OCI-LY7 (cell line): ENCODE data around the gene DNAJC7. TPM values are rescaled to one million over a fixed set of nuclear protein-coding genes. Genes with fewer than 3 reads are reported as not detected.
A peak's percentile ranks its signal among the peaks of the same experiment; 100 is the strongest.

Experiments used
- Bru-seq: library from RNA; stranded (reverse); fragments of 400-500 nt; gene quantifications from one replicate; lab custom pipeline; 2021; lab: Mats Ljungman, UMichigan
- BruChase-seq, 2 experiments: library from RNA; stranded (reverse); fragments of 400-500 nt; gene quantifications; one replicate each; lab custom pipeline; 2021; lab: Mats Ljungman, UMichigan
- BruUV-seq: library from RNA; stranded (reverse); fragments of 400-500 nt; replicated peaks from 2 replicates; lab custom pipeline; 2021; lab: Mats Ljungman, UMichigan
- CTCF ChIA-PET: fragments of 300-600 bp; sonication (Branson Sonifier 250); formaldehyde crosslinking; loops from one replicate; lab custom pipeline; 2022; ENCODE audit warnings: antibody characterized with exemption; ENCODE audit not compliant: unreplicated experiment; lab: Charles Lee
- POLR2A ChIA-PET: fragments of 300-600 bp; sonication (Branson Sonifier 250); formaldehyde crosslinking; loops from one replicate; lab custom pipeline; 2022; ENCODE audit warnings: antibody characterized with exemption; lab: Charles Lee
- DNase-seq: peaks from one replicate; pipeline ENCODE4 v3.0.0-alpha.2; 2015; ENCODE audit warnings: low spot score
- H2AFZ ChIP-seq: fragments of 200-600 bp; sonication (generic), shearing (Covaris generic); 2 replicates; pipeline ENCODE4 v1.6.1; 2014; ENCODE audit warnings: mild to moderate bottlenecking, antibody characterized with exemption, low read length, moderate library complexity
- H3K27ac ChIP-seq: fragments of 200-600 bp; sonication (generic); 2 replicates; pipeline ENCODE4 v1.5.1; 2014; ENCODE audit warnings: mixed run types, low read depth, mild to moderate bottlenecking, moderate library complexity, low read length, inconsistent platforms; ENCODE audit not compliant: poor library complexity, severe bottlenecking
- H3K36me3 ChIP-seq: fragments of 200-600 bp; sonication (generic); 2 replicates; pipeline ENCODE4 v1.6.1; 2014; ENCODE audit warnings: mild to moderate bottlenecking, antibody characterized with exemption, low read length, moderate library complexity, mixed read lengths; ENCODE audit not compliant: insufficient read depth
- H3K4me1 ChIP-seq: fragments of 200-600 bp; sonication (generic); 2 replicates; pipeline ENCODE4 v1.5.1; 2014; ENCODE audit warnings: mild to moderate bottlenecking, low read length; ENCODE audit not compliant: insufficient read depth, poor library complexity, severe bottlenecking
- H3K4me2 ChIP-seq: fragments of 200-600 bp; sonication (generic); 2 replicates; pipeline ENCODE4 v1.6.1; 2014; ENCODE audit warnings: mild to moderate bottlenecking, low read length
- H3K4me3 ChIP-seq: fragments of 200-600 bp; sonication (generic); 2 replicates; pipeline ENCODE4 v1.5.1; 2014; ENCODE audit warnings: mild to moderate bottlenecking, low read depth, low read length; ENCODE audit not compliant: poor library complexity, severe bottlenecking
- H3K79me2 ChIP-seq: fragments of 200-600 bp; sonication (generic); 2 replicates; pipeline ENCODE4 v1.6.1; 2016; ENCODE audit warnings: low read depth, mild to moderate bottlenecking, low read length, moderate library complexity, mixed read lengths; ENCODE audit not compliant: insufficient read depth
- H3K9me2 ChIP-seq: fragments of 200-600 bp; sonication (generic); 2 replicates; pipeline ENCODE4 v1.6.1; 2016; ENCODE audit warnings: mild to moderate bottlenecking, low read length, mixed read lengths; ENCODE audit not compliant: insufficient read depth
- H3K9me3 ChIP-seq: fragments of 200-600 bp; sonication (generic); 2 replicates; pipeline ENCODE4 v1.6.1; 2014; ENCODE audit warnings: mild to moderate bottlenecking, mixed run types, low read length, mixed read lengths
- H4K20me1 ChIP-seq: fragments of 200-600 bp; sonication (generic); 2 replicates; pipeline ENCODE4 v1.6.1; 2014; ENCODE audit warnings: mild to moderate bottlenecking, antibody characterized with exemption, low read length, moderate library complexity, mixed read lengths; ENCODE audit not compliant: insufficient read depth
- EZH2phosphoT487 ChIP-seq: fragments of 200-600 bp; sonication (generic); IDR thresholded peaks from 2 replicates; pipeline ENCODE4 v1.6.1; 2018; ENCODE audit warnings: low read depth, borderline replicate concordance, mild to moderate bottlenecking, mixed run types, antibody characterized with exemption, low read length, moderate library complexity, mixed read lengths
- intact Hi-C: fragments of 100-400 bp; cut with micrococcal nuclease; formaldehyde crosslinking; loops from one replicate; pipeline ENCODE4 v1.10.0; 2022; ENCODE audit not compliant: unreplicated experiment
- long read RNA-seq: library from polyadenylated mRNA; stranded (forward); transcript quantifications from one replicate; pipeline ENCODE4 v2.0.0, GENCODE V29; 2022
- total RNA-seq, 2 experiments: library from RNA; depleted of rRNA in 1 of 2; stranded (reverse); fragments of >200 nt in 1 of 2; shearing (Covaris generic) in 1 of 2; gene quantifications; 2 replicates each; pipeline ENCODE4 v1.2.3, GENCODE V29; 2014 to 2022
- TF ChIP-seq, protein P1 (sequence below): fragments of 200-600 bp; sonication (generic); conservative IDR thresholded peaks from 2 replicates; pipeline ENCODE4 v1.5.1; 2014; ENCODE audit warnings: mild to moderate bottlenecking, antibody characterized with exemption, low read length, moderate library complexity, mixed read lengths

The DNAJC7 gene, protein sequence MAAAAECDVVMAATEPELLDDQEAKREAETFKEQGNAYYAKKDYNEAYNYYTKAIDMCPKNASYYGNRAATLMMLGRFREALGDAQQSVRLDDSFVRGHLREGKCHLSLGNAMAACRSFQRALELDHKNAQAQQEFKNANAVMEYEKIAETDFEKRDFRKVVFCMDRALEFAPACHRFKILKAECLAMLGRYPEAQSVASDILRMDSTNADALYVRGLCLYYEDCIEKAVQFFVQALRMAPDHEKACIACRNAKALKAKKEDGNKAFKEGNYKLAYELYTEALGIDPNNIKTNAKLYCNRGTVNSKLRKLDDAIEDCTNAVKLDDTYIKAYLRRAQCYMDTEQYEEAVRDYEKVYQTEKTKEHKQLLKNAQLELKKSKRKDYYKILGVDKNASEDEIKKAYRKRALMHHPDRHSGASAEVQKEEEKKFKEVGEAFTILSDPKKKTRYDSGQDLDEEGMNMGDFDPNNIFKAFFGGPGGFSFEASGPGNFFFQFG
- total RNA-seq (2014; rRNA removed; shearing (Covaris generic)): 76.4 and 87.1 TPM in 2 replicates
- total RNA-seq (2022): 118 and 124 TPM in 2 replicates
- Bru-seq, nascent RNA: percentile 86 among the genes with signal in this experiment
- percentile 90 among the genes with signal in this experiment for BruChase-seq, experiment 1, labeled RNA remaining after a 6-hour chase
- BruChase-seq, experiment 2, labeled RNA remaining after a 2-hour chase: percentile 88 among the genes with signal in this experiment
- long read RNA-seq, transcript DNAJC7-203 (14 exons, 2,022 nt): major isoform, 54 of 76 reads
- long read RNA-seq, partial matches to known transcripts: 8 of 76 reads
- long read RNA-seq, other reads (novel, unspliced or antisense): 13 of 76 reads

GRCh38 chr17:42016941-42017865, at the start of gene DNAJC7:
DNAJC7 (minus strand) TSS chr17:42017439; CDS start chr17:42017416, 23 bp downstream.
- intact Hi-C loops: loop anchor here (2.0 to 10.0 kb wide), 3 partner anchors 50 to 440 kb away; partner anchors contain the start of genes ATP6V0A1 and CNP
- no peaks in the 10 kb centered on the region for H4K20me1 ChIP-seq
- H2AFZ ChIP-seq: peak within 1 kb of the TSS; percentile 84
- H3K36me3 ChIP-seq: peaks cover 17% of the 10 kb centered on the region
- H3K4me3 ChIP-seq: peak within 1 kb of the TSS; percentile 86
- ChIA-PET CTCF (interaction anchor here (0.6 to 1.4 kb wide), 6 partner anchors 12 to 101 kb away, joined by 3 to 5 read pairs (median 4); partner anchors contain the start of gene DHX58), POLR2A (interaction anchor here (0.9 to 3.0 kb wide), 14 partner anchors 9 to 515 kb away, joined by 3 to 12 read pairs (median 4); partner anchors contain the start of gene DHX58)
- DNase-seq: peak; percentile 96
- no peaks in the 10 kb centered on the region for H3K9me3 ChIP-seq
- peaks cover 42% of the 10 kb centered on the region for H3K4me1 ChIP-seq
- H3K79me2 ChIP-seq: peaks cover 62% of the 10 kb centered on the region
- H3K4me2 ChIP-seq: peak within 1 kb of the TSS; percentile 92
- TF ChIP-seq, protein P1, sequence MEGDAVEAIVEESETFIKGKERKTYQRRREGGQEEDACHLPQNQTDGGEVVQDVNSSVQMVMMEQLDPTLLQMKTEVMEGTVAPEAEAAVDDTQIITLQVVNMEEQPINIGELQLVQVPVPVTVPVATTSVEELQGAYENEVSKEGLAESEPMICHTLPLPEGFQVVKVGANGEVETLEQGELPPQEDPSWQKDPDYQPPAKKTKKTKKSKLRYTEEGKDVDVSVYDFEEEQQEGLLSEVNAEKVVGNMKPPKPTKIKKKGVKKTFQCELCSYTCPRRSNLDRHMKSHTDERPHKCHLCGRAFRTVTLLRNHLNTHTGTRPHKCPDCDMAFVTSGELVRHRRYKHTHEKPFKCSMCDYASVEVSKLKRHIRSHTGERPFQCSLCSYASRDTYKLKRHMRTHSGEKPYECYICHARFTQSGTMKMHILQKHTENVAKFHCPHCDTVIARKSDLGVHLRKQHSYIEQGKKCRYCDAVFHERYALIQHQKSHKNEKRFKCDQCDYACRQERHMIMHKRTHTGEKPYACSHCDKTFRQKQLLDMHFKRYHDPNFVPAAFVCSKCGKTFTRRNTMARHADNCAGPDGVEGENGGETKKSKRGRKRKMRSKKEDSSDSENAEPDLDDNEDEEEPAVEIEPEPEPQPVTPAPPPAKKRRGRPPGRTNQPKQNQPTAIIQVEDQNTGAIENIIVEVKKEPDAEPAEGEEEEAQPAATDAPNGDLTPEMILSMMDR: peak; percentile 33; the same call in 1 of the 2 replicates
- no peak for TF ChIP-seq EZH2phosphoT487
- H3K27ac ChIP-seq: peak within 1 kb of the TSS; percentile 77
- TSS peak; percentile 75 for BruUV-seq
- H3K9me2 ChIP-seq: no peaks in the 10 kb centered on the region

GRCh38 chr17:42065201-42065600, 48.0 kb upstream of the DNAJC7 start:
- ChIA-PET CTCF (no interaction called here), POLR2A (interaction anchor here (0.5 to 1.4 kb wide), 2 partner anchors 45 to 511 kb away, joined by 3 to 5 read pairs; partner anchors contain the start of gene NKIRAS2)
- Histone ChIP-seq H4K20me1 (no peaks in the 10 kb centered on the region), H3K9me2 (no peaks in the 10 kb centered on the region), H3K4me1 (peaks cover 11% of the 10 kb centered on the region), H3K79me2 (no peaks in the 10 kb centered on the region), H3K36me3 (no peaks in the 10 kb centered on the region), H3K4me3 (no peak overlapping the region), H3K27ac (no peak overlapping the region), H3K9me3 (no peaks in the 10 kb centered on the region), H2AFZ (no peak overlapping the region), H3K4me2 (no peak overlapping the region)
- DNase-seq: no peak
- TF ChIP-seq EZH2phosphoT487: no peak
- TF ChIP-seq, protein P1: no peak
- BruUV-seq: no TSS peak
- intact Hi-C loops: loop anchor here (5.0 kb wide), 1 partner anchor 37 kb away; no protein-coding TSS in a partner anchor
